Measurements from ENCODE around the gene ADNP2. TPM values are rescaled to one million over a fixed set of nuclear protein-coding genes. Genes with fewer than 3 reads are reported as not detected.
A peak's percentile ranks its signal among the peaks of the same experiment; 100 is the strongest.

The ADNP2 gene
- total RNA-seq, 1 donor from 2014 or later, result 21.0 TPM

DNA sequence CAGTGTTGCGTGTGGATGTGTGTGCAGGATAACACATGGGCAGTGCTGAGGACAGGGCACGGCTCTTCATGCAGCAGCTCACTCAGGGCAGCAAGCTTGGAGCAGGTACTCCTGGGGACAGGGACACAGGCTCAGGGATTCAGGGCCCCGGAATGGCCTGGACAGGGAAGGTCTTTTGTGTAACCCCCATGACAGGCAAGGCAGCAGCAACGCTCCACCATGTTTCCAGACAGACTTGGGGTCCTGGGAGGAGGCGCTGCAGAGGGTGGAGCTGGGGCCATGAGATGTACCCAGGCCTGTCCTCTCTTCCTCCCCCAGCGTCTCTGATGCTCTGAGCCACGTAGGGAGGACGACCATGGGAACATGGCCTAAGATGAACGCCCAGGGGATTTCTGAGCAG is 58.3 kb downstream of the ADNP2 start:
- intact Hi-C loops (cut with DNase I), result no loop called here
- no peak for DNase-seq (ENCODE audit: low spot score)
- no peak for ATAC-seq

GRCh38 chr18:80167931-80168330 is 58.9 kb downstream of the ADNP2 start:
- intact Hi-C loops (cut with DNase I), result no loop called here
- DNase-seq (ENCODE audit: low spot score) (no peak), ATAC-seq (no peak)

DNA sequence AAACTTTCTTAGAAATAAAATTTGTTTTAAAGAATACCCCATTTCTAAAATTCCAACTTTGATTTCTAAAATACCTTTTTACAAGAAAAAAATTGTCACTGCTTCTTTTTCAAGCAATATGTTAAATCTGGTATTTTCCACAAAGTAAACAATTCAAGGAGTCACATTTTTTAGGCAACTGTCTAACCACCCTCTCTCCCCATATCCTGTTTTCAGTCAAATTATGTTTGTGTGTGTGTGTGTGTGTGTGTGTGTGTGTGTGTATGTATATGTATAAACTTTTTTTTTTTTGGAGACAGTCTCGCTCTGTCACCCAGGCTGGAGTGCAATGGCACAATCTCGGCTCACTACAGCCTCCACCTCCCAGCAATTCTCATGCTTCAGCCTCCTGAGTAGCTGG is 59.3 kb downstream of the ADNP2 start:
- DNase-seq (ENCODE audit: low spot score), result no peak
- intact Hi-C loops (cut with DNase I), result no loop called here
- no peak for ATAC-seq

GRCh38 chr18:80168982-80169381 is 59.9 kb downstream of the ADNP2 start:
- DNase-seq (ENCODE audit: low spot score), result no peak

DNA sequence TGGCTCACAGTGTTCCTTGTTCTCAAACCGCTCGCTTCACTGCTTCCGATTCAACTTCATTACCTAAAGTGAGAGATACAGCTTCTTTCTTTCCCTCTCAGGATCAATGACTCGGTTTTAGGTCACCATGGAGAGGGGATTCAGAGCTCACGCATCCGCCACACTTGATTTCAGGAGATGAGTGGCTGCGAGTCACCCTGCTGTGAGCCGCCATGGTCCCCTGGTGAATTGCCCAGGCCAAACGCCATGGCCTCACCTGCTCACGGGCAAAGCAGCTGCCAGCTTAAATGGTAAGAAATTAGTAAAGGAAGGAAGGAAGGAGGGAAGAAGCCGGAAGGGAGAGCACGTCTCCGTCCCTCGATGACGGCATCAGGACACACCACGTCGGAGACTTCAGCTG is 60.5 kb downstream of the ADNP2 start:
- intact Hi-C loops (cut with DNase I), result no loop called here
- DNase-seq (ENCODE audit: low spot score) (no peak), ATAC-seq (no peak)

More at GRCh38 chr18:80168982-80169381, 59.9 kb downstream of the ADNP2 start:
- ATAC-seq, result no peak
- intact Hi-C loops (cut with DNase I), result no loop called here

DNA sequence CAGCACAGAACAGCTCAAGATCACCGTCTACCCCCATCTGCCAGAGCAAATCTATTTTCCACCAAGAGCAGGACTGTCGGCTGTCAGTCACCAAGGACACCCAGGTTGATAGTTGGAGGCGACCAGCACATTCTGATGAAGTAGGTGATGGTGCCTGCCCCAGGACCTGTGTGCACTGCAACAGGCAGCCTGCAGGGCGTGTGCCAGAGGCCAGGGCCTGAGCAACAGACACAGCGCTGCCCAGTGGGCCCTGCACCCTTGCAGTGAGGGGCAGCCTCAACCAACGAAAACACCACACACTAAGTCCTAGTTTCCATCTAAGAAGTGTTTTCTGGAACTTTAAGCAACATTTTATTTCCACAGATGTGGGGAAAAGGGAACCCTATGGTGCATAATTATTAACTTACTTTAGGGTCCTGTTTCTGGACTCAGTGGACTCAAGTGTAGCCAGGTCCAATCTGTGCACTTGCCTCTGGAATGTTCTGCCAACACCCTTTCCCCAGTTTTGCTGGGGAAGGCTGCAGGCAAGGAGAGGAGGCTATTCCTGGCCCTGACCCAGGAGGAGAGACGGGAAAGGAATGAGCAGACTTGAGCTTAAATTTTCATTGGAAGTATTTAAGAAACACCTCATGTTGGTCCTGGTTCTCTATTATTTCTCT is 61.5 kb downstream of the ADNP2 start:
- ATAC-seq (peak; percentile 37), DNase-seq (ENCODE audit: low spot score) (no peak)
- intact Hi-C loops (cut with DNase I), result no loop called here

GRCh38 chr18:80171054-80171872 is 62.2 kb downstream of the ADNP2 start:
- ATAC-seq (peak; percentile 80), DNase-seq (ENCODE audit: low spot score) (peak; percentile 88)
- intact Hi-C loops (cut with DNase I), result no loop called here

DNA sequence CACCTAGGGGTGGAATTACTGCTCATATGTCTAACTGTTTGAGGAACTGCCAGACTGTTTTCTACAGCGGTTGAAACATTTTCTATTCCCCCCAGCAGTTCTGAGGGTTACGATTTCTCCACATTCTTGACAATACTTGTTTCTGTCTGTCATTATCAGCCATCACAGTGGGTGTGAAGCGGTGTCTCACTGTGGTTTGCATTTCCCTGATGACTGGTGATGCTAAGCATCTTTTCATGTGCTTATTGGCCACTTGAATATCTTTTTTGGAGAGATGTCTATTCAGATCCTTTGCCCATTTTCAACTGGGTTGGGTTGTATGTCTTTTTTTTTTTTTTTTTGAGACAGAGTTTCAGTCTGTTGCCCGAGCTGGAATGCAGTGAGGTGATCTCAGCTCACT is 63.0 kb downstream of the ADNP2 start:
- ATAC-seq, result no peak
- DNase-seq (ENCODE audit: low spot score), result no peak
- intact Hi-C loops (cut with DNase I), result no loop called here

DNA sequence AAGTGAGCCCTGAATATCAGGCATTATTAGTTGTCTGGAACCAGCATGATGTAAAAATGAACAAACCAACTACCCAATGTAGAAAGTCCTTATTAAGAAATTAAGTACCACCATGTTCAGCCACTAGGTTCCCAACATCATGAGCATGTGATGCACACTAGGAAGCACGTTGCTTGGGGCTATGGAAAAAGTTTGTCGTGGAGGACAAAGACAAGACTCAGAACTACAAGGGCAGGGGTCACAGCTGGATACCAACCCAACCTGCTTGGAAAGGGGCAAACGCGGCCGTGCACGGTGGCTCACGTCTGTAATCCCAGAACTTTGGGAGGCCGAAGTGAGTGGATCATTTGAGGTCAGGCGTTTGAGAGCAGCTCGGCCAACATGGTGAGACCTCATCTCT is 64.0 kb downstream of the ADNP2 start:
- ATAC-seq (no peak), DNase-seq (ENCODE audit: low spot score) (no peak)
- intact Hi-C loops (cut with DNase I), result no loop called here

DNA sequence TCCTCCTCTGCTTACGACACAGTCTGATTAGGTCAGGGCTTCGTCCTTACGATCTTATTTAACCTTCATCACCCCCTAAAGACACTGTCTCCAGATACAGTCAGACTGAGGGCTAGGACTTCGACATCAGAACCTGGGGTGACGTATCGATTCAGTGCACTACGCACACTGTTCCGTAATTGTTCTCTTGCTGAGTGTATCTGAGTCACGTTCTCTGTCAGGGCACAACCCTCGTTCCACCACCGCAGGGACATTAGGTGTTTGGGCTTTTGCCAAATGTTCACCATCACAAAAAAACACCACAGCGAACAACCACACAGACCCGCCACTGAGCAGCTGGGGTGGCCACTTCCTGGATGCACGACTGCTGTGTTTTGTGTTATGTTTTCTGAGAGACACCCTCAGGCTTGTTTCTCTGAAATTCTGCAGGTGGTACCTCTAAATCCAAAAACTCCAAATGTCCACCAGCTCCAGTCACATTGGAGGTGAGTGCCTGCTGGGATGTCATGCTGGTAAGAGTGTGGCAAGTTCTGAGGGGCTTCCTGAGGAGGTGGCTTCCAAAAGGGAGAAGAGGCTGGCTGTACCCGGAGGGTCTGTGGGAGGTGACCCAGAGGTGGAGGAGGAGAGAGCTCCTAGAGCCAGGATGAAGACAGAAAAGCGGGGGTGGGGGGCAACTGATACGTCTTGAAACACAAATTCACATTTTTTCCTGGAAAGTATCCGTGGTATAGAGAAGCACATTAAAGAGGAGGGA is 66.6 kb downstream of the ADNP2 start:
- no peak for DNase-seq (ENCODE audit: low spot score)
- intact Hi-C loops (cut with DNase I), result no loop called here

DNA sequence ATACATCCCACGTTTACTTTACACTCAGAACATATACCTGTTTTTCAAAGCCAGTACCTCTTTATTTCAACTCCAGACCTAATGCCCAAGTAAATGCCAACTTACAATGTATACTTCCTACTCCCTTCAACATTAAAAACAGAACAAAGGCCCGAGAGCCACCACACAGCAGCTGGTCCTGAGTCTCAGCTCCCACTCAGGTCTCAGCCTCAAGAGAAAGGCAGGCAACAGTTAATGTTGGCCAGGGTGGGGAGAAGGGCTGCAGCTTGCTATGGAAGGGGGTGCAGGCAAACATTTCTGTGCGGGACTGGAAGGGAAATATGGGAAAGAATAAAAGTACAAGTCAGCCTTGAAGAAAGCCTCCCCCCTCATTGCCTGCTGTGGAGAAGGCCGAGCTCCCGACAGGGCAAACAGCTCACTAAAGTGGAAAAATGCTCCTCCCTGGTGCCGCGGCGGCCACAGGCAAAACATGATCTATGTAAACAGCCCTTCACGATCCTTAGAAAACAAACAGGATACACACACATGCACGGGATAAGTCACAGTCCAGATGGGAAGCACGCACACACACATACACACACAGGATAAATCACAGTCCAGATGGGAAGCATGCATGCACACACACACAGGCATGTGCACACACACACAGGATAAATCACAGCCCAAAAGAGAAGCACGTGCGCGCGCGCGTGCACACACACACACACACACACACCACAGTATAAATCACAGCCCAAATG is 67.4 kb downstream of the ADNP2 start:
- intact Hi-C loops (cut with DNase I), result no loop called here
- DNase-seq (ENCODE audit: low spot score) (no peak), ATAC-seq (no peak)

More for the DNA sequence above, 66.6 kb downstream of the ADNP2 start:
- no peak for ATAC-seq

DNA sequence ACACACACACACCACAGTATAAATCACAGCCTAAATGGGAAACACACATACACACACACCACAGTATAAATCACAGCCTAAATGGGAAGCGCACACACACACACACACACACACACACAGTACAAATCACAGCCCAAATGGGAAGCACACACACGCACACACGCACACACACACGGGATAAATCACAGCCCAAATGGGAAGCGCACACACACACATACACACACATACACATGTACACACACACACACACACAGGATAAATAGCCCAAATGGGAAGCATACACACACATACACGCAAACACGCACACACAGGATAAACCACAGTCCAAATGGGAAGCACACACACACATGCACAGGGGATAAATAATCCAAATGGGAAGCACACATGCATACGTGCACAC is 68.1 kb downstream of the ADNP2 start:
- intact Hi-C loops (cut with DNase I), result no loop called here

GRCh38 chr18:80178935-80179818 is 70.1 kb downstream of the ADNP2 start:
- ATAC-seq (no peak), DNase-seq (ENCODE audit: low spot score) (no peak)
- intact Hi-C loops (cut with DNase I), result no loop called here

More for the DNA sequence above, 68.1 kb downstream of the ADNP2 start:
- DNase-seq (ENCODE audit: low spot score), result no peak
- ATAC-seq, result no peak

- no peak for DNase-seq (ENCODE audit: low spot score)
- intact Hi-C loops (cut with DNase I), result no loop called here
- no peak for ATAC-seq
These were observed 70.9 kb downstream of the ADNP2 start for GRCh38 chr18:80179857-80180558.

GRCh38 chr18:80180778-80181564 is 71.9 kb downstream of the ADNP2 start:
- intact Hi-C loops (cut with DNase I), result no loop called here
- ATAC-seq (no peak), DNase-seq (ENCODE audit: low spot score) (no peak)

DNA sequence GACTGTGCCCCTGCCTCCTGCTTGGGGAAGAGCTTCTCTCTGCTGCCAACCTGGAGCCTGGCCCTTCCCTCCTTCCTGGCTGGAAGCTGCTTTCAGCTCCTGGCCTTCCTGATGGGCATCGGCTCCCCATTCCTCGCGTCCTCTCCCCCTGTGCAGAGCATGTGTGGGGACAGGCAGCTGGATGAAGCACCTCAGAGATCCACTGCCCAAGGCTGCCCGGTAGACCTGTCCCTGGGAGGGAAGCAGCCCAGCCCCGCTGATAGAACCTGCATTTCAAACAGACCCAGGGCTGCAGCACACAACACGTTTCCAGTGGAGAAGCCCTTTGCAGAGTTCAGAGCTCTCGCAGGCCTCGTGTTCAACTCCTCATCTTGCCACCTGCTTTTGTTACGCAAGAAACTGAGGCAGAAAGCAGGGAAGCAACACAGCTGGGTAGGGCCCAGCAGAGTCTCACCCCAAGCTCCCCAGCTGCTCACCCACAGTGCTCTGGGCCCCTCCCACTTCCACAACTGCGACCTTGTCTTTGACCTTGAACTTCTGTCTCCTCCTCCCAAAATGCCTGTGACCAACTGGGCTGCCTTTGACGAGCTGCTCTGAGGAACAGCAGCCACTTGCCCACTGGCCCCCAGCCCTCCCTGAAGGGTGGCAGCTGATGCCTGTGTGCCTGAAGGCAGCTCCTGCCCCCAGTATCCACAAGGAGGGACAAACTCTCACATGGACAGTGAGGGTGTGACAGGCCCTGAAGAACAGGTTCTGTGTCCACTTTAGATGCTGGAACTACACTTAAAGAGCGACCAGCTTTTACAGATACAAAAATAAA is 72.8 kb downstream of the ADNP2 start:
- DNase-seq (ENCODE audit: low spot score), result no peak
- intact Hi-C loops (cut with DNase I), result no loop called here

More for the DNA sequence above, 72.8 kb downstream of the ADNP2 start:
- peak; percentile 33 for ATAC-seq
